Hippocampal formation (tissue), 2 donors: ENCODE measurements around the gene CCDC154.

Experiments used
- DNase-seq, 2 donors: peaks; one replicate each; lab custom pipeline; 2025; lab: John Stamatoyannopoulos, UW

Gene CCDC154

GRCh38 chr16:1438229-1439057 is 5.9 kb downstream of the CCDC154 start:
- DNase-seq: no peak

- no peak for DNase-seq
Observed at GRCh38 chr16:1437606-1438005, 6.8 kb downstream of the CCDC154 start.

GRCh38 chr16:1436731-1437355 is 7.5 kb downstream of the CCDC154 start:
- no peak for DNase-seq

GRCh38 chr16:1435921-1436697 is 8.2 kb downstream of the CCDC154 start:
- DNase-seq: no peak

- DNase-seq: no peak
Observed at GRCh38 chr16:1434644-1435592, 9.4 kb downstream of the CCDC154 start.

- DNase-seq: no peak
Observed at GRCh38 chr16:1433756-1434155, 10.6 kb downstream of the CCDC154 start.

- no peak for DNase-seq
Observed at GRCh38 chr16:1433263-1433560, 11.1 kb downstream of the CCDC154 start.

- no peak for DNase-seq
Observed at GRCh38 chr16:1432388-1433262, 11.7 kb downstream of the CCDC154 start.

GRCh38 chr16:1431497-1432270 is 12.7 kb downstream of the CCDC154 start:
- no peak for DNase-seq

GRCh38 chr16:1430759-1431496 is 13.4 kb downstream of the CCDC154 start, which contains the start of gene PERCC1:
Gene PERCC1 (plus strand): TSS chr16:1431078. CDS start chr16:1432594, 1,516 bp downstream.
- DNase-seq: no peak

GRCh38 chr16:1430214-1430758 is 14.1 kb downstream of the CCDC154 start:
- no peak for DNase-seq

- no peak for DNase-seq
Observed at GRCh38 chr16:1429631-1430030, 14.7 kb downstream of the CCDC154 start.

- no peak for DNase-seq
Observed at GRCh38 chr16:1429012-1429411, 15.3 kb downstream of the CCDC154 start.

GRCh38 chr16:1428511-1428910 is 15.8 kb downstream of the CCDC154 start:
- DNase-seq: no peak

GRCh38 chr16:1427473-1428461 is 16.6 kb downstream of the CCDC154 start:
- no peak for DNase-seq

- DNase-seq: no peak
Observed at GRCh38 chr16:1426734-1427471, 17.5 kb downstream of the CCDC154 start.
